ENCODE measurements around the gene C3orf70. TPM values are rescaled to one million over a fixed set of nuclear protein-coding genes. Genes with fewer than 3 reads are reported as not detected.

C3orf70 gene
- total RNA-seq, 1 experiment from 2014 or later, result not detected

DNA sequence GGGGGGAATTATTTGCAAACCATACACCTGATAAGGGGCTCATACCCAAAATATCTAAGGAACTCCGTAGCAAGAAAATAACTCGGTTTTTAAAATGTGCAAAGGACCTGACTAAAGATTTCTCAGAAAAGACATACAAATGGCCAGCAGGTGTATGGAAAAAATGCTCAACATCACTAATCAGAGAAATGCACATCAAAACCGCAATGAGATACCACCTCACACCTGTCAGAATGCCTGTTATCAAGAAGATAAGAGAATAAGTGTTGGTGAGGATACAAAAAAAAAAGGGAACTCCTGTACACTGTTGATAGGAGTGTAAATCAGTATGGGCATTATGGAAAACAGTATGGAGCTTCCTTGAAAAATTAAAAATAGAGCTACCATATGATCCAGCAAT lies 89.4 kb downstream of the C3orf70 start:
- in situ Hi-C loops (cut with HindIII; ENCODE audit: low sequenced_read_pairs), result no loop called here
- no peak for DNase-seq (ENCODE audit: low spot score)

DNA sequence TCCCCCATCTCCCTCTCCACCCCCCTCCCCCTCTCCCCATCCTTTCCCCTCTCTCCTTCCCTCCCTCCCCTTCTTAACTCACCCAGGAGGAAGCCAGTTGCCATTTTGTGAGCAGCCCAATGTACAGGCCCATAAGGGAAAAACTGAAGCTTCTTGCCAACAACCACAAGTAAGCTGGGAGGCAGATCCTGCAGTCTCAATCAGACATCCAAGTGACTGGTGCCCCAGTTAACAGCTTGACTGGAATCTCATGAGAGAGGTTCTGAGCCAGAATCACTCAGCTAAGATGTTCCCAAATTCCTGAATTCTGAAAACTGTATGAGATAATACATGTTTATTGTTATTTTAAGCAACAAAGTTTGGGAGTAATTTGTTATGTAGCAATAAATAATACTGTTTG lies 90.7 kb downstream of the C3orf70 start:
- in situ Hi-C loops (cut with HindIII; ENCODE audit: low sequenced_read_pairs), result no loop called here
- no peak for DNase-seq (ENCODE audit: low spot score)

DNA sequence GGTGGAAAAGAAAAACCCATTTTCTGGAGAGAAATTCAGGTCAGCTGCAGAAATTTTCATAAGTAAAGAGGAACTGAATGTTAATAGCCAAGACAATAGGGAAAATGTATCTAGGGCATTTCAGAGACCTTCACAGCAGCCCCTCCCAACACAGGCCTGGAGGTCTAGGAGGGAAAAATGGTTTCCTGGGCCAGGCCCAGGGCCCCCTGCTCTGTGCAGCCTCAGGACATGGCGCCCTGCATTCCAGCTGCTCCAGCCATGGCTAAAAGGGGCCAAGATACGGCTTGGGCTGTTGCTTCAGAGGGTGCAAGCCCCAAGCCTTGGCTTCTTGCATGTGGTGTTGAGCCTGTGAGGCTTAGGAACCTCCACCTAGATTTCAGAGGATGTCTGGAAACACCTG lies 92.2 kb downstream of the C3orf70 start:
- DNase-seq (ENCODE audit: low spot score), result no peak
- in situ Hi-C loops (cut with HindIII; ENCODE audit: low sequenced_read_pairs), result no loop called here

DNA sequence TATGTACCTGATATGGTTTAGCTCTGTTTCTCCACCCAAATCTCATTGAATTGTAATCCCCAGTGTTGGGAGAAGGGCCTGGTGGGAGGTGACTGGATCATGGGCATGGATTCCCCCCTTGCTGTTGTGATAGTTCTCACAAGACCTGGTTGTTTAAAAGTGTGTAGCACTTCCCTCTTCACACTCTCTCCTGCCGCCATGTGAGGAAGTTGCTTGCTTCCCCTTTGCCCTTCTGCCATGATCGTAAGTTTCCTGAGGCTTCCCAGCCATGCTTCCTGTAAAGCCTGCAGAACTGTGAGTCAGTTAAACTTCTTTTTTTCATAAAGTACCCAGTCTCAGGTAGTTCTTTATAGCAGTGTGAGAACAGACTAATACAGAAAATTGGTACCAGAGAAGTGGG lies 93.1 kb downstream of the C3orf70 start:
- no peak for DNase-seq (ENCODE audit: low spot score)
- in situ Hi-C loops (cut with HindIII; ENCODE audit: low sequenced_read_pairs), result no loop called here

DNA sequence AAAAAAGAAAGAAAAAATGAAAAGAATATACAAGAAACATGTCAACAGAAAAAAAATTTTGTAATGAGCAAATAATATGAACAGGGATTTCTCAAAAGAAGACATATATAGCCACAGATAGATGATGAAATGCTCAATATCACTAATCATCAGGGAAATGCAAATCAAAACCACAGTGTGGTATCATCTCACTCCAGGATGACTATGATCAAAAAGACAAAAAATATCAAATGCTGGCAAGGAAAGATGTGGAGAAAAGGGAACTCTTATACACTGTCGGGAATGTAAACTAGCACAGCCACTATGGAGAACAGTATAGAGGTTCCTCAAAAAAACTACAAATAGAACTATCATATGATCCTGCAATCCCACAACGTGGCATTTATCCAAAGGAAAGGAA lies 94.1 kb downstream of the C3orf70 start:
- in situ Hi-C loops (cut with HindIII; ENCODE audit: low sequenced_read_pairs), result no loop called here
- DNase-seq (ENCODE audit: low spot score), result no peak

DNA sequence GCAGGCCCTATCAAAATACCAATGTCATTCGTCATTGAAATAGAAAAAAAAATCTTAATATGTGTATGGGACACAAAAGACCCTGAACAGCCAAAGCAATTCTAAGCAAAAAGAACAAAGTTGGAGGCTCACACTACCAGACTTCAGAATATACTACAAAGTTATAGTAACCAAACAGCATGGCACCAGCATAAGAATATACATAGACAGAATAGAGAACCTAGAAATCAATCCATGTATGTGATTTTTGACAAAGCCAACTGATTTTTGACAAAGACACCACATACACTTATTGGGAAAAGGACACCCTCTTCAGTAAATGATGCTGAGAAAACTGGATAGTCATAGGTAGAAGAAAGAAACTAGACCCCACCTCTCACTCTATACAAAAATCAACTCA lies 95.0 kb downstream of the C3orf70 start:
- in situ Hi-C loops (cut with HindIII; ENCODE audit: low sequenced_read_pairs), result no loop called here
- no peak for DNase-seq (ENCODE audit: low spot score)

DNA sequence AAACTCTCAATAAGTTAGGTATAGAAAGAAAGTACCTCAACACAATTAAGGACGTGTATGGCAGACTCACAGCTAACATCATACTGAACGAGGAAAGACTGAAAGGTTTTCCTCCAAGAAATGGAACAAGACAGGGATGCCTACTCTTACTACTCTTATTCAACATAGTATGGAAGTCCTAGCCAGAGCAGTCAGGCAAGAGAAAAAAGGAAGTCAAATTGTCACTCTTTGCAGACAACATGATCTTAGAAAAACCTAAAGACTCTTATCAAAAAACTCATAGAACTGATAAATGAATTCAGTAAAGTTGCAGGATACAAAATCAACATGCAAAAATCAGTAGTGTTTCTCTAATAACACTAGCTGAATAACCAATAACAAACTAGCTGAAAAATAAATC lies 96.0 kb downstream of the C3orf70 start:
- in situ Hi-C loops (cut with HindIII; ENCODE audit: low sequenced_read_pairs), result no loop called here
- DNase-seq (ENCODE audit: low spot score), result no peak

DNA sequence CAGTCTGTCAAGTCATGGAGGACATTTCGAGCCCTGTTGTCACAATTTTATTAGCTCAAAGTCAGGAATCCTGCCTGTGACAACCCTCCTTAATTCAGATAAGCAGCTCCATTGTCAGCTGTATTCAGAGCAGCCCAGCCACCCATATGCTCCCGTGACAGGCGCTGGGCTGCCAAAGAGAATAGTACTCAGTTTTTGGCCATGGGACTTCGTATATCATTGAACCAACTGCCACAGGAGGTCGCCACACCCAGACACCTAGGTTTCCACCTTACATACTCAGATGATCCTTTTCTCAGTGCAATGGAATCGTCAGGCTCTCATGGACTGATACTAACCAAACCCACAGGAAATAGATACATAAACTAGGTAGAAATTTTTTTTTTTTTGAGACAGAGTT lies 100.2 kb downstream of the C3orf70 start:
- DNase-seq (ENCODE audit: low spot score), result no peak
- in situ Hi-C loops (cut with HindIII; ENCODE audit: low sequenced_read_pairs), result no loop called here

DNA sequence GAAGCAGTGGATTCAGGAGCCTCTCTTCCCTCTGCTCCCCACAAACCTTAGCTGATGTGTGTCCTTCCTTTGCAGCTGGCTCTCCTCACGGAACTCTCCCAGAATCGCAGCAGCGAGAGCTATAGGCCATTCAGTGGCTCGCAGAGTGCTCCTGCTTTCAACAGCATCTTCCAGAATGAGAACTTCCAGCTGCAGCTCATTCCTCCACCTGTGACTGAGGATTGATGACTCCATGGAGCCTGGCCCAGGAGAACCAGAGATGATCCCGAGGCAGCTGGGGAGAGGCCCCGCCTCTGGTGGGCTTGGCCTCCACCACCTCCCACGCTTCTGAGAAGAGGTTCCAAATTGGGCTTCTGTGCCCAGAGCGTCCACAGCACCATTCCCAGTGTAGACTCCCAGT lies 101.1 kb downstream of the C3orf70 start:
- in situ Hi-C loops (cut with HindIII; ENCODE audit: low sequenced_read_pairs), result no loop called here
- DNase-seq (ENCODE audit: low spot score), result no peak

DNA sequence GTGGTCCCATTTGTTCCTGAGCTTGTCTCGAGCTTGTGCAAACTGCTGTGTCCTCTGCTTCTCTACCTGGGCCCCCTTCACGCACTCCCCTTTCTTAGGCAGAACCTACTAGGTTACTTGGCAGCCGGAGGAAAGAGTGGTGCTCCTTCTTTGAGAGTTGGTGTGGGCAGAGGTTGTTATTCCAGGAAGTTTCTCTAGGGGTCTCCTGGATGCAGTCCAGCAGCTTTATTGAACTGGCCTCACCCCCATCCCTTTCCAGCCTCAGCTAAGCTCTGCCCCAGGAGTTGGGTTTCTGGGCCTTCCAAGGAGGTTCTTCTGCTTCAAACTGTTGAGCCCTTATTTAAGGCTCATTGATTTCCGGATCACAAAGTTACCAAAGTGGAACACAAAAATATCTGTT lies 103.2 kb downstream of the C3orf70 start:
- DNase-seq (ENCODE audit: low spot score), result no peak
- in situ Hi-C loops (cut with HindIII; ENCODE audit: low sequenced_read_pairs), result no loop called here

DNA sequence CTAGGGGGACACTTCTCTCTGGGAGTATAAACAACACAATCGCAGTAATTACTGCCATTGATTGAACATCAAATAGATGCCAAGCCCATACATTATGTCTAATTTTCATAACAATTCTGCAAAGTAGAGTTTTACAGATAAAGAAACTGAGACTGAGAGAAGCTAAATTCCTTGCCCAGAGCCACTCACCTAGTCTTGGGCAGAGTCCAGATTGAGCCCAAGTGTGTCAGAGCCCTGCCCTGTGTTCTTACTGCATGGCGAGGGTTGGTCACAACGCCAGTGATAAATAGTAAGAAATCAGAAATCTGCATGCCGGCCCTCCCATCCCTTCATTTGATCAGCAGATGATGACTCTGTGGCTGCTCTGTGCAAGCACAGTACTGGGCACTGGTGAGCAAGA lies 106.3 kb downstream of the C3orf70 start:
- in situ Hi-C loops (cut with HindIII; ENCODE audit: low sequenced_read_pairs), result no loop called here
- no peak for DNase-seq (ENCODE audit: low spot score)

DNA sequence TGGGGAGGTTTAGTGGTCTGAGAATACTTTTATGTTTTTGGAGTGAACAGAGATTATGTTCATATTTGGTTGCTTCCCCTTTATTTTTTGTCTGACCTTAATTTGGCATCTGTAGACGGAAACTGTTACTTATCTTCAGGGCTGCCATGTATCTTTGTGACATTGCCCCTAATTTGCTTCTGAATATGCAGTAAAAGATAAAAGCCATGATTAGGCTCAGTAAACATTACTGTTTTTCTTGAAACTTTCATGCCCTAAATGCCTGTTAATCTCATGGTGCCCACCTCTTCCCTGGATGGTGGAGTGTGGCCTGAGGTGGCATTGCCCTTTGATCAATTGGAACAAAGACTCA lies 106.7 kb downstream of the C3orf70 start:
- DNase-seq (ENCODE audit: low spot score), result no peak
- in situ Hi-C loops (cut with HindIII; ENCODE audit: low sequenced_read_pairs), result no loop called here

DNA sequence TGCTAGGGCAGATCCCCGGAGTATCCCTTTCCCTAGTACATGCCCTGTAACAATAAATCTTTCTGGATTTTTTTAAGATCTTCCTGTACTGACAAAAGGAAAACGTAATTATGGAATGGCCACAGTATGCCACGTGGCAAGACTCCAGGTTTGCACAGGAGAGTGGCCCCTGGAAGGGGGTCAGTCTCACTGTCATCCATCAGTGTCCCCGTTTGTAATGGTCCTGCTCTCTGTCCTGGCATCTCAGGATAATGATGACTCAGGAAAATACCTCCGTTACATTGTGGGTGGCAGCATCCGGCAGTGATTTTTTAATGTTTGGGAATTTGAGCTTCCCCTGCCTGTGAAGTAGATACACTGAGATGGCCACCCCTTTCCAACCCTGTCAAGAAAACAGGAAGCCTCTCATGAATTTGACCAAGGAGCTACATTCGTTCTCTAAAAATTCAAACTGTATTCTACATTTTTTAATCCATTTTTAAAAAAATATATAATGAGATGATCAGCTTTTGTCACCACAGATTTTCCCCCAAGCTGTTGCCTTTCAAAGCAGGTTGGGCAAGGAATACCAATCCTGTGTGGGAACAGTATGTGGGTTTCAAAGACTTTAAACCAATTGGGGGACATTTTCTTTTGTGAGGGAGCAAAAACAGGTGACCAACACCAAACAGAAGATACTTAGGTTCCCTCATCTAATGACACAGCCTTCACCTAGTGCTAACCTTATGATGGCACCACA lies 110.4 kb downstream of the C3orf70 start:
- in situ Hi-C loops (cut with HindIII; ENCODE audit: low sequenced_read_pairs), result no loop called here
- DNase-seq (ENCODE audit: low spot score), result no peak

DNA sequence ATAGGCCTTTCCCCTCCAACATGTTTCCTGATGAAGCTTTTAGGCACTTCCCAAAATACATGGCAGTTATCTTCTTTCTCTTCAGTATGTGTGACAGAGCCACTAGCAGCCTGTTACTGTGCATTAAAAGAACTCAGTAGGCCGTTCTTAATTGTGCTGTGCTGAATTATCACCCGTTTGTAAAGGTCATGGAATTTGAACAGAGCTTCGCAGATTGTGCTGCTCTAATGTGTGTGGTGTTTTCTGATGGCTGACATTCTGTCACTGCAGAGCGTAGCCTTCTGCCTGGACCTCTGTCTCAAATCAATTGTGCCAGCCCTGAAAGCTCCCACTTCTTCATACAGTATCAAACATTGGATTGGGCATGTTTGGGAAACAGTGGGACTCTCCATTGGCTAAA lies 111.3 kb downstream of the C3orf70 start:
- in situ Hi-C loops (cut with HindIII; ENCODE audit: low sequenced_read_pairs), result no loop called here
- DNase-seq (ENCODE audit: low spot score), result no peak

DNA sequence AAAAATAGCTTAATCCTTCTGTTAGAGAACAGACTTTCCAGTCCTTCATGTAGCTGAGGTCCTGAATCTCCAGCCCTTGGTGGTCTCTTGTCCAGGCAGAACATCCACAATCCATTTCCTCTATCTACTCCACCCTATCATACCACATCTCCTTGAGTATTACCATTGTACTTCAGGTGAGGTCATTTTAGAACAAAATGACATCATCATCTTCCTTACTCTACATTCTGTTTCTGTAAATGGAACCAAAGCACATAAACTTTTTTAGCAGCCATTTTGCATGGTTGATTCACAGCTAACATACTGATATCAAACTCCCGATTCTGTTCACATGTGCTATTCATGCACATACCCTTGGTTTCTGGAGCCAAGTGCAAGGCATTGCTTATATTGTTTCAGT lies 112.4 kb downstream of the C3orf70 start:
- in situ Hi-C loops (cut with HindIII; ENCODE audit: low sequenced_read_pairs), result no loop called here
- no peak for DNase-seq (ENCODE audit: low spot score)

DNA sequence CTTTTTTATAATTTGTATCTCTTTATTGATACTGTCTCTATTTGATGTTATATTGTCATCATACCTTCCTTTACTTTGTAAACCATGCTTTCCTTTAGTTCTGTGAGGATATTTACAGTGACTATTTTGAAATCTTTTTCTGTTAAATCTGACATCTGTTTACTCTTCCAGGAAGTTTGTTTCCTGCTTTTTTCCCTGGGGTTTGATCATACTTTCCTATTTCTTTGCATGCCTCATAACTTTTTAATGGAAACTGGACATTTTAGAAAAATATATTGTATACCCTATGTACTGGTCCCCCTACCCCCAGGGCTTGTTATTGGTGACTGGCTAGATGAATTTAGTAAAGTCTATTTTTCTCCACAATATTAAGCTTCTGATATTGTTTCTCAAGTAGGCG lies 115.1 kb downstream of the C3orf70 start:
- in situ Hi-C loops (cut with HindIII; ENCODE audit: low sequenced_read_pairs), result no loop called here
- DNase-seq (ENCODE audit: low spot score), result no peak

DNA sequence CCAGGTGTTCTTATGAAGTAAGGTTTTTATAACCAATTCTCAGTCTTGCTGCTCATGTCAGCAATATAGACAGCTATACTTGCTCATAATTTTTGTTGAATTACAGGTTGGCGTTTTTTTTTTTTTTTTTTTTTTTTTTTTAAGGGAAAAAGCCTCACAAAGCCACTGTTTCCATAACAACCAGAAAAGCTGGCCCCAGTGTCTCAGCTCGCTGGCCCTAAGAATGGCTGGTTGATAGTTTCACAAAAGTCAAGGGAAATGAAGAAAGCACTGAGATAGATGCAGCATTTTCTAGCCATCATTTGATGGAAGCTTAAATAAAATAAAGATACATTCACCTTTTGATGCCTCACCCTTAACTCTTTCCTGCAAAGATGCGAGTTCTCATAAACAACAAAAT lies 121.9 kb downstream of the C3orf70 start:
- DNase-seq (ENCODE audit: low spot score), result no peak
- in situ Hi-C loops (cut with HindIII; ENCODE audit: low sequenced_read_pairs), result no loop called here

DNA sequence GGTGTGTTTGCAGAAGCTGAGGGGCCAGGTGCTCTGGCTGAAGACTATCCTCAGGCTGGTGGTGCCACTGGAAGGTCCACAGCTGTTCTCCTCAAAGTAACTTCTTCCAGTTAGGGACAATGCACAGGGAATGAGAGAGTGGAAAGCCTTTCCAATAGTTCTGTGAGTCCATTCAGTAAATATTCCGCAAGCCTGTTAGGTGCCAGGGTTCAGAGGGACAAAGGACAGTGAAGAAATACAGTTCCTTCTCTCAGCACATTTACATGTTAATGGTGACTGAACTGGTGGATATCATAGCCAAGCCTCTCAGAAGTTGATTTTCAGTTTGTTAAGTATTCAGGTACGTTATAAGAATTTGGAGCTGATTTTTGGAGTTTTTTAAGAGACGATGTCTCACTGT lies 122.5 kb downstream of the C3orf70 start:
- no peak for DNase-seq (ENCODE audit: low spot score)
- in situ Hi-C loops (cut with HindIII; ENCODE audit: low sequenced_read_pairs), result no loop called here

DNA sequence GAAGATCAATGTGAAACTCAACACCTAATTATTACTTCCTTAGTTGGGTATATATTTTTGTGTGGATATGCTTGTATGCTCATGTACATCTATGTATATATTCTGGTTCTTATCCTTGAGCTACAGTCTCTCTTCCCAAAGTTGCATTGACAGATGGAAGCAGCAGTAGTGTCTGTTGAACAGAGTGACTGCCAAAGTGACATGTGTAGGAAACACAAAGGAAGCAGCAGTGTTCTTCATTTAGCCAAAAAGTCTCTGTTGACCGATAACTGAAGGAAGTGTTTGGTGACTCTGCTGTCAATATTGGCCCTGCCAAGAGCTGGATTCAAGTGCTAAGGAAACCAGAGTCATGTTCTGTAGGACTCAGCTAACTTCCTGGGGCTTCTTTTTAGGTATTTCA lies 123.8 kb downstream of the C3orf70 start:
- in situ Hi-C loops (cut with HindIII; ENCODE audit: low sequenced_read_pairs), result no loop called here
- DNase-seq (ENCODE audit: low spot score), result peak; percentile 79

DNA sequence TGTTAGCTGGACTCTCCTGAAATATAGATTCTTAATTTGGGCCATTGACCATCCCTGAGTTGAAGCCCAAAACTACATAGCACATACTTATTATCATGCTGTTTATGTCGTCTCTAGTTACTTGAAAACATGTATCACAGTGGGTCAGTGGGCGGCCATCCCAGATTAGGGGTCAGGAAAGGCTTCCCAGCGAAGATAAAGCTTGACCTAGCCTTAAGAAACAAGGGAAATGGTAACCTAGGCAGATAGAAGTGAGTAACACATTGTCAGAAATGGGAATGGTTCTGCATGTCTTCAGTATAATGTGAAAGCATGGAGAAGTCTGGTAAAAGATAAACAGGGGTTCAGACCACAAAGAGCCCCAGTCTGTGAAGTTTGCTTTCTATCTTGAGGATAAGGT lies 124.7 kb downstream of the C3orf70 start:
- no peak for DNase-seq (ENCODE audit: low spot score)
- in situ Hi-C loops (cut with HindIII; ENCODE audit: low sequenced_read_pairs), result no loop called here

Measured in G401 (cell line).